Measurements from ENCODE around the gene ABCC8.

DNA sequence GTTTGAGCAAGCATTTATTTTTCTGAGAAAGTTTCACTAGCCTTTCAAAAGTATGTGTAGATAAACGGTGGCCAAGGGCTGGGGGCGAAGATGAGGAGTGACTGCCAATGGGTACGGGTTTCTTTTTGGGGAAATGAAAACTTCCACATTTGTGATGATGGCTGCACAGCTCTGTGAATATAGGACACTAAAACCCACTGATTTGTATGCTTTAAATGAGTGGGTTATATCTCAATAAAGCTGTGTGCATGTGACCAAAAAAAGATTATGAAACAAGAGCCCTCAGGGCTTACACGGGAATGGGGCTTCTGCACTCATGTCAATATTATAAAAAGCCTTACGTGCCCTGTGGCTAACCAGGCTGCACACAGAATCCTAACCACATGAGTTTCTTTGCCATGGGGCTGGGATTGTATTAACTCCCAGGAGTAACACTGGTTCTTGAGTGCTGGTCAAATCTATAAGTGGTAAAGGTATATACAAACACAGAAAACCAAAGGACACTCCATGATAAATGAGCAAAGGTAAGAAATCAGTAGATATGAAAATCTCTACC is 31.3 kb downstream of the ABCC8 start:
- no peak for TF ChIP-seq CTCF (conservative IDR thresholded peaks at IDR 0.05 in 1 of 2, IDR thresholded peaks at IDR 0.05 in 1 of 2; ENCODE audit: extremely low read depth in 1 of 2, insufficient read depth in 1 of 2, low read depth in 1 of 2, low read length in 2 of 2)
- TF ChIP-seq EZH2 (IDR thresholded peaks at IDR 0.05; ENCODE audit: borderline replicate concordance, low read length), result no peak

Measured in mammary epithelial cell (primary cell).